Endothelial cell of umbilical vein (primary cell): ENCODE measurements around the gene PRAF2. TPM values are rescaled to one million over a fixed set of nuclear protein-coding genes. Genes with fewer than 3 reads are reported as not detected.

Experiments
- BruUV-seq: library from RNA; stranded (reverse); fragments of 400-500 nt; replicated peaks from 2 replicates; lab custom pipeline; 2021; lab: Mats Ljungman, UMichigan
- CTCF ChIA-PET: fragments of 300-600, 350-600 bp; sonication (Branson Sonifier 250); formaldehyde crosslinking; loops from one replicate; lab custom pipeline; 2021; ENCODE audit warnings: antibody characterized with exemption, inconsistent platforms; lab: Charles Lee
- POLR2A ChIA-PET: fragments of 300-600, 350-600 bp; sonication (Branson Sonifier 250); formaldehyde crosslinking; loops from one replicate; lab custom pipeline; 2021; ENCODE audit warnings: antibody characterized with exemption, inconsistent platforms; lab: Charles Lee
- DNase-seq: peaks from one replicate; pipeline ENCODE4 v3.0.0-alpha.2; 2011; ENCODE audit warnings: low read depth, low spot score
- FAIRE-seq: peaks from 2 replicates; lab custom pipeline; 2011; peaks lifted over from hg19 to GRCh38; lab: Jason Lieb, UNC
- H2AFZ ChIP-seq: 2 replicates; pipeline ENCODE4 v1.6.0; 2012; ENCODE audit warnings: low read depth, low read length, control low read depth, inconsistent platforms
- H3K27ac ChIP-seq: 2 replicates; pipeline ENCODE4 v1.5.1; 2011; ENCODE audit warnings: low read depth, mild to moderate bottlenecking, control low read depth, low read length, moderate library complexity; ENCODE audit not compliant: insufficient read depth
- H3K27me3 ChIP-seq, 2 experiments: 2 replicates each; pipeline versions ENCODE4 v1.6.0 to v1.6.1; 2011; ENCODE audit warnings: low read length in 2 of 2, mixed read lengths in 1 of 2; ENCODE audit not compliant: control insufficient read depth in 2 of 2, insufficient read depth in 2 of 2
- H3K36me3 ChIP-seq, 2 experiments: 2 replicates in 1 of 2; 3 replicates in 1 of 2; pipeline ENCODE4 v1.5.1; 2011; ENCODE audit warnings: low read length in 2 of 2, mild to moderate bottlenecking in 1 of 2, moderate library complexity in 1 of 2; ENCODE audit not compliant: control insufficient read depth in 2 of 2, insufficient read depth in 2 of 2; ENCODE audit errors: extremely low read depth in 1 of 2
- H3K4me1 ChIP-seq: 3 replicates; pipeline ENCODE4 v1.5.1; 2011; ENCODE audit warnings: mild to moderate bottlenecking, low read length; ENCODE audit not compliant: control insufficient read depth, insufficient read depth; ENCODE audit errors: extremely low read depth
- H3K4me2 ChIP-seq: 2 replicates; pipeline ENCODE4 v1.6.1; 2011; ENCODE audit warnings: low read length, control low read depth, mixed read lengths; ENCODE audit not compliant: insufficient read depth
- H3K4me3 ChIP-seq, 3 experiments: fragments of 200-600 bp in 1 of 3; sonication (generic), shearing (Covaris generic) in 1 of 3; replicated peaks in 1 of 3; 2 replicates each; pipeline ENCODE4 v1.5.1; 2011 to 2016; ENCODE audit warnings: control low read depth in 3 of 3, low read length in 3 of 3, mild to moderate bottlenecking in 2 of 3, inconsistent platforms in 1 of 3, low read depth in 1 of 3, moderate library complexity in 1 of 3; ENCODE audit not compliant: insufficient read depth in 1 of 3
- H3K79me2 ChIP-seq: 2 replicates; pipeline ENCODE4 v1.6.0; 2012; ENCODE audit warnings: low read length, inconsistent platforms; ENCODE audit not compliant: control insufficient read depth, insufficient read depth
- H3K9ac ChIP-seq: replicated peaks from 2 replicates; pipeline ENCODE3; 2011; ENCODE audit warnings: low read length, control low read depth; ENCODE audit not compliant: insufficient read depth; ENCODE audit errors: extremely low read depth
- H3K9me1 ChIP-seq: replicated peaks from 3 replicates; pipeline ENCODE4 v1.6.0; 2011; ENCODE audit warnings: mild to moderate bottlenecking, low read length; ENCODE audit not compliant: control insufficient read depth, insufficient read depth; ENCODE audit errors: extremely low read depth
- H3K9me3 ChIP-seq: replicated peaks from 2 replicates; pipeline ENCODE4 v1.5.1; 2012; ENCODE audit warnings: low read length, inconsistent platforms; ENCODE audit not compliant: control insufficient read depth, insufficient read depth
- H4K20me1 ChIP-seq: replicated peaks from 2 replicates; pipeline ENCODE3; 2011; ENCODE audit warnings: mild to moderate bottlenecking, low read length; ENCODE audit not compliant: control insufficient read depth, insufficient read depth; ENCODE audit errors: extremely low read depth
- CTCF ChIP-seq, 2 donors: IDR thresholded peaks; 1 replicate in 1 of 2; 2 replicates in 1 of 2; pipeline ENCODE4 v1.5.1; 2011; ENCODE audit warnings: low read length in 2 of 2, mild to moderate bottlenecking in 2 of 2, moderate library complexity in 2 of 2, control low read depth in 1 of 2, inconsistent platforms in 1 of 2, low read depth in 1 of 2; ENCODE audit not compliant: insufficient read depth in 1 of 2; ENCODE audit errors: extremely low read depth in 1 of 2
- EZH2 ChIP-seq: IDR thresholded peaks from 2 replicates; pipeline ENCODE4 v1.6.1; 2012; ENCODE audit warnings: borderline replicate concordance, low read depth, mild to moderate bottlenecking, moderate library complexity, low read length, inconsistent platforms; ENCODE audit not compliant: severe bottlenecking
- GATA2 ChIP-seq: IDR thresholded peaks from 2 replicates; pipeline ENCODE4 v1.7.0; 2011; ENCODE audit warnings: low read depth, mild to moderate bottlenecking, moderate library complexity, mixed read lengths, low read length; ENCODE audit not compliant: insufficient read length, insufficient read depth
- MAX ChIP-seq: IDR thresholded peaks from 2 replicates; pipeline ENCODE4 v1.6.1; 2011; ENCODE audit not compliant: insufficient read depth, insufficient read length
- MYC ChIP-seq: IDR thresholded peaks from one replicate; pipeline ENCODE4 v1.6.1; 2011; ENCODE audit warnings: mild to moderate bottlenecking, low read depth, low read length
- POLR2A ChIP-seq: IDR thresholded peaks from 2 replicates; pipeline ENCODE4 v1.6.1; 2012; ENCODE audit warnings: low read depth, mild to moderate bottlenecking, control low read depth, low read length
- POLR2AphosphoS5 ChIP-seq: IDR thresholded peaks from 2 replicates; pipeline ENCODE4 v1.6.1; 2012; ENCODE audit warnings: low read depth, mild to moderate bottlenecking, control low read depth, low read length, moderate library complexity; ENCODE audit not compliant: insufficient read depth
- dilution Hi-C: fragments of 300-500 bp; cut with MboI; formaldehyde crosslinking; loops from one replicate; pipeline ENCODE4 v1.15.0; 2019; ENCODE audit warnings: low sequenced_read_pairs; ENCODE audit not compliant: extremely low pct_ligation_motif_present
- intact Hi-C: fragments of 100-400 bp; cut with micrococcal nuclease; formaldehyde crosslinking; loops from one replicate; pipeline ENCODE4 v1.10.0; 2022
- polyA plus RNA-seq, 4 experiments: library from polyadenylated mRNA; depleted of rRNA in 3 of 4; stranded (reverse) in 3 of 4; unstranded in 1 of 4; fragments of >200 nt; gene quantifications; 2 replicates each; pipeline versions ENCODE4 v1.2.1 to v1.2.3, GENCODE V29; 2011 to 2012; ENCODE audit warnings: missing spikeins in 1 of 4
- total RNA-seq: library from RNA; stranded (reverse); gene quantifications from 2 replicates; pipeline ENCODE4 v1.2.3, GENCODE V29; 2021

The PRAF2 gene
- total and polyA plus RNA-seq, 2 donors (not counting 3 experiments of a cell fraction or from before 2014, with no cell fraction given), result 36.2 to 41.6 TPM

GRCh38 chrX:49061916-49062315 is 11.9 kb downstream of the PRAF2 start:
- no peak overlapping the region for H3K27ac ChIP-seq
- peaks cover 0 to 2% of the 10 kb centered on the region in 2 experiments for H3K36me3 ChIP-seq
- dilution Hi-C loops, result no loop called here
- H3K9me3 ChIP-seq, result no peaks in the 10 kb centered on the region
- H2AFZ ChIP-seq, result no peak overlapping the region
- no peak overlapping the region for H3K4me3 ChIP-seq
- no peaks in the 10 kb centered on the region for H4K20me1 ChIP-seq
- no peaks in the 10 kb centered on the region for H3K9me1 ChIP-seq
- no peak overlapping the region for H3K4me2 ChIP-seq
- no peaks in the 10 kb centered on the region for H3K27me3 ChIP-seq
- H3K9ac ChIP-seq, result no peak overlapping the region
- no peaks in the 10 kb centered on the region for H3K79me2 ChIP-seq
- ChIA-PET POLR2A (no interaction called here), CTCF (interaction anchor here (1.6 kb wide), 1 partner anchor 18 kb away, joined by 5 read pairs; the partner anchor contains the start of gene TFE3)
- peaks cover 8% of the 10 kb centered on the region for H3K4me1 ChIP-seq
- intact Hi-C loops, result no loop called here
- no peak for FAIRE-seq
- BruUV-seq, result no TSS peak
- no peak for TF ChIP-seq GATA2
- no peak for TF ChIP-seq CTCF (IDR thresholded peaks at IDR 0.05; ENCODE audit: extremely low read depth in 1 of 2, insufficient read depth in 1 of 2, low read depth in 1 of 2, low read length in 2 of 2)
- no peak for TF ChIP-seq EZH2
- TF ChIP-seq POLR2A, result no peak
- no peak for TF ChIP-seq MAX
- no peak for TF ChIP-seq MYC
- TF ChIP-seq POLR2AphosphoS5, result no peak
- no peak for DNase-seq
